Keratinocyte (primary cell): ENCODE measurements around the gene CIB4.

Experiments
- CTCF ChIP-seq, 3 experiments: IDR thresholded peaks in 1 of 3; conservative IDR thresholded peaks in 1 of 3; optimal IDR thresholded peaks in 1 of 3; 2 replicates in 2 of 3; 3 replicates in 1 of 3; pipeline versions ENCODE3 to v1.5.1; 2011; ENCODE audit warnings: low read length in 3 of 3, mild to moderate bottlenecking in 3 of 3, moderate library complexity in 2 of 3, control low read depth in 1 of 3, inconsistent platforms in 1 of 3; ENCODE audit not compliant: insufficient read depth in 2 of 3; ENCODE audit errors: extremely low read depth in 1 of 3
- EZH2 ChIP-seq: IDR thresholded peaks from one replicate; pipeline ENCODE4 v1.6.1; 2012; ENCODE audit warnings: inconsistent platforms, mild to moderate bottlenecking, low read length, moderate library complexity

DNA sequence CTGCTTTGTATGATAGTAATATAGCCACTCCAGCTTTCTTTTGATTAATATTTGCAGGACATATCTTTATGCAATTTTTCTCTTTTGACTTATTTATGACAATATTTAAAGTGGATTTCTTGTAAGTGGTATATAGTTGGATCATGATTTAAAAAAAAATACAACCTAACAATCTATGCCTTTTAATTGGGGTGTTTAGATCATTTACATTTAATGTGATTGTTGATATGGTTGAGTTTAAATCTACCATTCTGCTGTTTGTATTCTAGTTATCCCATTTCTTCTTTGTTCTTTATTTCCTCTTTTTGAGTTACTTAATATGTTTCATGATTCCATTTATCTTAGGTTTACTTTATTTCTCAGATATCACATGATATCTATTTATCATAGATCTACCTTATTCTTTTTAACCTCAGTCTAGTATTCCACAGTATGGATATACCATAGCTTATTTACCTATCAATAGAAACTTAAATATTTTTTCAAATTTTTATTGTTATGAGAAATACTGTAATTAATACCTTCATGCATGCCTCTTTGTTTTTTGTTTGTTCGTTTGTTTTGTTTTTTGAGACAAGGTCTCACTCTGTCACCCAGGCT lies 19.3 kb upstream of the CIB4 start:
- TF ChIP-seq EZH2: no peak
- no peak for TF ChIP-seq CTCF (optimal IDR thresholded peaks at IDR 0.05 in 1 of 3, IDR thresholded peaks at IDR 0.05 in 1 of 3, conservative IDR thresholded peaks at IDR 0.05 in 1 of 3; ENCODE audit: extremely low read depth in 1 of 3, insufficient read depth in 2 of 3, low read length in 3 of 3)
